Mesendoderm (in vitro differentiated cells): ENCODE data around the gene SPDYE16.
"Not testable (repeated sequence)": the region's sequence is repeated elsewhere in the genome, so short reads cannot be mapped to it uniquely, and the experiment has no call there.

Experiments used
- DNase-seq: peaks from one replicate; pipeline ENCODE4 v3.0.0; 2013
- H2AK5ac ChIP-seq: 2 replicates; pipeline ENCODE4 v1.6.1; 2013; ENCODE audit warnings: low read length, inconsistent platforms
- H2BK120ac ChIP-seq: 2 replicates; pipeline ENCODE4 v1.6.1; 2013; ENCODE audit warnings: low read depth, mild to moderate bottlenecking, low read length, moderate library complexity, mixed read lengths
- H2BK15ac ChIP-seq: replicated peaks from 2 replicates; pipeline ENCODE4 v1.6.1; 2013; ENCODE audit warnings: low read depth, mild to moderate bottlenecking, moderate library complexity
- H2BK5ac ChIP-seq: 2 replicates; pipeline ENCODE4 v1.6.1; 2013; ENCODE audit warnings: low read length, inconsistent platforms
- H3K18ac ChIP-seq: 2 replicates; pipeline ENCODE4 v1.6.1; 2013; ENCODE audit warnings: mild to moderate bottlenecking, low read length, mixed read lengths
- H3K23ac ChIP-seq: one replicate; pipeline ENCODE4 v1.6.1; 2013; ENCODE audit warnings: low read length
- H3K27ac ChIP-seq: 2 replicates; pipeline ENCODE4 v1.5.1; 2013; ENCODE audit warnings: low read depth, mild to moderate bottlenecking, inconsistent platforms, low read length, moderate library complexity
- H3K27me3 ChIP-seq: 2 replicates; pipeline ENCODE4 v1.6.1; 2013; ENCODE audit warnings: low read length, control low read depth, mild to moderate bottlenecking, inconsistent platforms; ENCODE audit not compliant: insufficient read depth, poor library complexity
- H3K36me3 ChIP-seq: 2 replicates; pipeline ENCODE4 v1.6.1; 2013; ENCODE audit warnings: low read length, inconsistent platforms; ENCODE audit not compliant: control insufficient read depth, insufficient read depth
- H3K4ac ChIP-seq: one replicate; pipeline ENCODE4 v1.6.1; 2013; ENCODE audit warnings: low read depth, mild to moderate bottlenecking, low read length, moderate library complexity
- H3K4me1 ChIP-seq: 2 replicates; pipeline ENCODE4 v1.6.1; 2013; ENCODE audit warnings: low read depth, low read length, inconsistent platforms; ENCODE audit not compliant: control insufficient read depth
- H3K4me2 ChIP-seq: 2 replicates; pipeline ENCODE4 v1.6.1; 2013; ENCODE audit warnings: low read length
- H3K4me3 ChIP-seq: 2 replicates; pipeline ENCODE4 v1.5.1; 2013; ENCODE audit warnings: mild to moderate bottlenecking, low read length
- H3K56ac ChIP-seq: one replicate; pipeline ENCODE4 v1.6.1; 2013; ENCODE audit warnings: low read length
- H3K79me1 ChIP-seq: 2 replicates; pipeline ENCODE4 v1.6.1; 2013; ENCODE audit warnings: low read length, inconsistent platforms
- H3K79me2 ChIP-seq: 2 replicates; pipeline ENCODE4 v1.6.1; 2013; ENCODE audit warnings: mild to moderate bottlenecking, low read length; ENCODE audit not compliant: control insufficient read depth, insufficient read depth
- H3K9ac ChIP-seq: 2 replicates; pipeline ENCODE4 v1.6.1; 2013; ENCODE audit warnings: low read length, inconsistent platforms
- H4K5ac ChIP-seq: one replicate; pipeline ENCODE4 v1.6.1; 2013; ENCODE audit warnings: low read length
- H4K8ac ChIP-seq: one replicate; pipeline ENCODE4 v1.6.1; 2013; ENCODE audit warnings: low read depth, mild to moderate bottlenecking, control low read depth, low read length, moderate library complexity
- WGBS: extraction: QIAGEN DNeasy Blood & Tissue Kit; methylation state at CpG from one replicate; pipeline ENCODE4 v1.1.7; 2013; ENCODE audit warnings: low lambda C conversion rate, missing lambda C conversion rate; ENCODE audit not compliant: insufficient coverage; ENCODE audit errors: extremely low coverage; 5-methylcytosine and 5-hydroxymethylcytosine counted together

The SPDYE16 gene

GRCh38 chr7:76561342-76561741 is 18.2 kb upstream of the SPDYE16 start:
- H2BK15ac ChIP-seq, H3K4me1 ChIP-seq, H3K79me1 ChIP-seq, H3K4me2 ChIP-seq, H2AK5ac ChIP-seq, H4K8ac ChIP-seq, H3K79me2 ChIP-seq, H3K27ac ChIP-seq, H2BK120ac ChIP-seq, H3K23ac ChIP-seq, H4K5ac ChIP-seq, H3K4me3 ChIP-seq, H3K9ac ChIP-seq, H2BK5ac ChIP-seq, H3K27me3 ChIP-seq, H3K18ac ChIP-seq, H3K4ac ChIP-seq, H3K56ac ChIP-seq, H3K36me3 ChIP-seq, DNase-seq: not testable (repeated sequence)
- WGBS: no CpG with 5 or more reads among the region's 3 CpGs

GRCh38 chr7:76560157-76560556 is 17.1 kb upstream of the SPDYE16 start:
- not testable (repeated sequence) for H3K36me3 ChIP-seq, H3K27me3 ChIP-seq, H3K79me2 ChIP-seq, H2BK5ac ChIP-seq, H3K4me1 ChIP-seq, H3K9ac ChIP-seq, H4K5ac ChIP-seq, H4K8ac ChIP-seq, H2BK120ac ChIP-seq, H3K27ac ChIP-seq, H3K18ac ChIP-seq, H3K56ac ChIP-seq, H3K4me3 ChIP-seq, H2BK15ac ChIP-seq, H2AK5ac ChIP-seq, H3K79me1 ChIP-seq, DNase-seq, H3K4ac ChIP-seq, H3K23ac ChIP-seq, H3K4me2 ChIP-seq
- no CpG with 5 or more reads among the region's 4 CpGs for WGBS

- H2BK5ac ChIP-seq, H3K56ac ChIP-seq: not testable (repeated sequence)
- no CpG with 5 or more reads among the region's 6 CpGs for whole genome bisulfite sequencing
Measured at GRCh38 chr7:76559685-76560084, 16.6 kb upstream of the SPDYE16 start.

GRCh38 chr7:76551992-76552391 is 8.9 kb upstream of the SPDYE16 start:
- WGBS: no CpG with 5 or more reads among the region's 6 CpGs
- H2AK5ac ChIP-seq, H3K4me3 ChIP-seq: not testable (repeated sequence)

More at GRCh38 chr7:76559685-76560084, 16.6 kb upstream of the SPDYE16 start:
- not testable (repeated sequence) for H3K9ac ChIP-seq, H3K36me3 ChIP-seq, H3K79me2 ChIP-seq, H2AK5ac ChIP-seq, H3K27me3 ChIP-seq, DNase-seq, H2BK15ac ChIP-seq, H3K4ac ChIP-seq, H3K4me3 ChIP-seq, H3K23ac ChIP-seq, H4K5ac ChIP-seq, H3K4me2 ChIP-seq, H2BK120ac ChIP-seq, H3K27ac ChIP-seq, H4K8ac ChIP-seq, H3K18ac ChIP-seq, H3K79me1 ChIP-seq, H3K4me1 ChIP-seq

GRCh38 chr7:76549855-76550248 is 6.8 kb upstream of the SPDYE16 start:
- not testable (repeated sequence) for H3K36me3 ChIP-seq, H3K4me2 ChIP-seq, H3K23ac ChIP-seq, H2AK5ac ChIP-seq, H3K27me3 ChIP-seq, H2BK5ac ChIP-seq, DNase-seq, H3K4ac ChIP-seq, H3K27ac ChIP-seq, H2BK120ac ChIP-seq, H3K79me2 ChIP-seq, H4K5ac ChIP-seq, H4K8ac ChIP-seq, H3K79me1 ChIP-seq, H3K4me1 ChIP-seq, H2BK15ac ChIP-seq
- peak overlapping the region; percentile 83 for H3K56ac ChIP-seq
- H3K4me3 ChIP-seq: peak overlapping the region; percentile 56
- H3K9ac ChIP-seq: peak overlapping the region; percentile 74
- H3K18ac ChIP-seq: peak overlapping the region; percentile 61
- WGBS: no CpG with 5 or more reads among the region's 19 CpGs

More at GRCh38 chr7:76551992-76552391, 8.9 kb upstream of the SPDYE16 start:
- not testable (repeated sequence) for H2BK120ac ChIP-seq, H3K27ac ChIP-seq, H3K79me2 ChIP-seq, H4K8ac ChIP-seq, H3K9ac ChIP-seq, DNase-seq, H3K4me1 ChIP-seq, H3K27me3 ChIP-seq, H3K4me2 ChIP-seq, H3K79me1 ChIP-seq, H3K56ac ChIP-seq, H2BK15ac ChIP-seq, H3K18ac ChIP-seq, H3K23ac ChIP-seq, H3K36me3 ChIP-seq, H4K5ac ChIP-seq, H3K4ac ChIP-seq, H2BK5ac ChIP-seq

GRCh38 chr7:76549025-76549854 is 6.1 kb upstream of the SPDYE16 start:
- not testable (repeated sequence) for H2BK5ac ChIP-seq, H3K4me2 ChIP-seq, H4K8ac ChIP-seq, H3K23ac ChIP-seq, H3K79me1 ChIP-seq, H4K5ac ChIP-seq, H3K27me3 ChIP-seq, H2BK120ac ChIP-seq, H2AK5ac ChIP-seq, H3K79me2 ChIP-seq, H2BK15ac ChIP-seq, H3K36me3 ChIP-seq, H3K4me1 ChIP-seq
- peak overlapping the region; percentile 74 for H3K9ac ChIP-seq
- H3K18ac ChIP-seq: peak overlapping the region; percentile 61
- DNase-seq: peak; percentile 98
- peak overlapping the region; percentile 83 for H3K56ac ChIP-seq
- H3K27ac ChIP-seq: peak overlapping the region; percentile 62
- peak overlapping the region; percentile 56 for H3K4me3 ChIP-seq
- peak overlapping the region; percentile 71 for H3K4ac ChIP-seq
- no CpG with 5 or more reads among the region's 71 CpGs for WGBS
